Hepatic stellate cell (primary cell): ENCODE results near the gene GMDS.

Experiments
- DNase-seq: peaks from one replicate; pipeline ENCODE4 v3.0.0; 2011; ENCODE audit warnings: low spot score

Gene GMDS

DNA sequence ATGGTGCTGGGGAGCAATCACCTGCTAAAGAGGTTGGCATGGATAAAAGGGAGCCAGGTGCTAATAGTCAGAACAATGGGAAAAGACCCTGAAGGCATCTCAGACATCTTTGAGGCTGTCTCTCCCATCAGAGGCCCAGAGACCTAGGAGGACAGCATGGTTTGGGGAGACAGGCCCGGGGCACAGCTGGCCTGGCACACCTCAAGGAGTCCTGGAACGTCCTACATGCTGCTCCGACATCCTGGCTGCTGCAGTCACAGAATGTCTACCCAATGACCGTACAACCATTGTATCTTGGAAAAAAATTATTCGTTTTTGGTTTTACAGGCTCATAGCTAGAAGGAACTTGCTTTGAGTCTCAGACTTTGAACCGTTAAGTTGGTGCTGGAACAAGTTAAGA, 4.4 kb downstream of the GMDS start:
- DNase-seq: no peak

DNA sequence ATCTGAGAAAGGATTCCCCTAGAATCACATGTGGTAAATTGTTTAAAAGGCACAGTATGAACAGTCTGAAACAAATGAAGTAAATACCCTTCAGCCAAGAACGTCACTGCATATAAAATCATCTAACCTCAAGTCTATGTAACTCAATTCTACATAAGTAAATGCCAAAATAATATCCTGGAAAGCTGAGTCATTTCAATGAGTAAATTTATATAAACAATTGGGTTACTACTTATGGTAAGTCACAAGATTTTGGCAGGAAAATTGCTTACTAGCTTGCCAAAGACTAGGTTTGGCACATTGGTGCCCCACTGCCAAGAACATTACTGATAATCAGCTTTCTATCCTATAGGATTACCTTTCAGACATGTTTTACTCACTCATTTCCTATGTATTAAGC, 8.4 kb downstream of the GMDS start:
- peak; percentile 70 for DNase-seq

- no peak for DNase-seq
Measured at GRCh38 chr6:2235777-2236495, 9.5 kb downstream of the GMDS start.

DNA sequence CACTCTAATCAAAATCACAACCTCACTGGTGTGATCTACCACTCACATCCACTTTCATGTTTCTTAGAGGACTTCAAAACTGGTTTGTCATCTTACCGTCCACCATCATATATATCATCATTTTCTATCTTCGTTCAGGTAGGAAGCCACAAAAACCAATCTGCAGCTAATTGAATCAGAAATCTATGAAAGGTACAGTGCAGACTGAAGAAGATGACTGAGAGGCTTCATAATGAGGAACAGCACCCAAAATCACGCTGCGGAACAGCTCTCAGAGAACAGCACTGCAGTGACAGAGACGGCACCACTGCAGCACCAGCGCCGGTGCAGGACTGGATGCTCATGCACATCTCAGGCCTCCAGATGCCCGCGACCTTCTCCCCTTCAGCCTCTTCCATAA, 13.0 kb downstream of the GMDS start:
- no peak for DNase-seq

DNA sequence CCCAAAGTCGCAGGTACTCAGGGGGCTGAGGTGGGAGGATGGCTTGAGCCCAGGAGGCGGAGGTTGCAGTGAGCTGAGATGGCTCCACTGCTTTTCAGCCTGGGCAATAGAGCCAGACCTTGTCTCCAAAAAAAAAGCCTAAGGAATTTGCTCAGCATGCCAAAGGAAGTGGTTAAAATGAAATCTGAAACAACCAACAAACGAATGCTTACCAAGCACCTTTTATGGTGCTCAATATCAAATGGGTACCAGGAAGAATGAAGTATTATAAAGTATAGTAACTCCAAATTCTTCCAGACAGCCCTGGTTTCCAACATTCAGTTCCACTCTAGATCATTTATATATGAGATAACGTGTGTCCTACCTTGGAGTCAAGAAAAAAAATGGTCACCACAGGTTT, 14.0 kb downstream of the GMDS start:
- no peak for DNase-seq

DNA sequence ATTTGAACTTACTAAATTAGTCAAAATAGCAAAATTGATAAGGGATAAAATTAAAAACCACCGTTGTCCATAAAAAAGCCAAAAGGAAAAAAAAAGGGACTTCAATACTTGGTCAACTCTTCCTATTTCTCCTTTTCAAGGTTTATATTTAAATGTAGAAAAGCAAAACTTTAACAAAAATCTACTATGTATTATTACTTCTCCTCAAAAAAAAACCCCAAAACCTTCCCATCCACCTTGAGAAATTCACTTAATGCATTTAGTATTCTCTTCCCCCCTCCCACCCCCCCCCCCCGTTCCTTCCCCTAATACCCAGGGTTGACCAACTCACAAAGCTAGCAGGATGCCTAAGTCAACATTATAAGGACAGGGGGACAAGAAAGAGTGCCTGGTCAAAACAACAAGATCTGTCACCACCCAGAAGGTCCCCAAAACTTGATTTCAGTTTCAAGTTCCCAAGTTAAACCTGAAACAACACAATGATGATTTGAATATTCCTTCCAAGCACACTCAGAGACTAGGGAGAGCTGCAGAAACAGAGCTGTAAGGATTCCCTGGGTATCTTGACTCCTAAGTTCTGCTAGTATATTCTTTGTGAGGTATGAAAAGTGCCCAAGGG, 14.6 kb downstream of the GMDS start:
- no peak for DNase-seq

GRCh38 chr6:2229742-2230141, 15.7 kb downstream of the GMDS start:
- no peak for DNase-seq

DNA sequence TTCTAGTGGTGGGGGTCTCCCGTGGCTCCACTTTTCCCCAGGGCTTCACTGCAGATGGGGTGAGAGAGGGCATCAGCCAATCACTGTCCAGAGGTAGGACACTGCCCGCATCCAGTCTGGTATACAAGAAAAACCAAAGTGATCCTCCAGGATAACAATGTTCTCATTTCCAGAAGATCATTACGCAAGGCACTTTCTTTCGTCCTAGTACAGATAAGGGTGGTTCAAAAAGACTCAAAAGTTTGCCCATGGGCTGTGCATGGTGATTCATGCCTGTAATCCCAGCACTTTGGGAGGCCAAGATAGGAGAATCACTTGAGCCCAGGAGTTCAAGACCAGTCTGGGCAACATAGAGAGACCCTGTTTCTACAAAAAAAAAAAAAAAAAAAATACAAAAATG, 16.4 kb downstream of the GMDS start:
- DNase-seq: no peak

GRCh38 chr6:2228392-2228791, 17.0 kb downstream of the GMDS start:
- DNase-seq: no peak

GRCh38 chr6:2226775-2227174, 18.6 kb downstream of the GMDS start:
- DNase-seq: no peak

DNA sequence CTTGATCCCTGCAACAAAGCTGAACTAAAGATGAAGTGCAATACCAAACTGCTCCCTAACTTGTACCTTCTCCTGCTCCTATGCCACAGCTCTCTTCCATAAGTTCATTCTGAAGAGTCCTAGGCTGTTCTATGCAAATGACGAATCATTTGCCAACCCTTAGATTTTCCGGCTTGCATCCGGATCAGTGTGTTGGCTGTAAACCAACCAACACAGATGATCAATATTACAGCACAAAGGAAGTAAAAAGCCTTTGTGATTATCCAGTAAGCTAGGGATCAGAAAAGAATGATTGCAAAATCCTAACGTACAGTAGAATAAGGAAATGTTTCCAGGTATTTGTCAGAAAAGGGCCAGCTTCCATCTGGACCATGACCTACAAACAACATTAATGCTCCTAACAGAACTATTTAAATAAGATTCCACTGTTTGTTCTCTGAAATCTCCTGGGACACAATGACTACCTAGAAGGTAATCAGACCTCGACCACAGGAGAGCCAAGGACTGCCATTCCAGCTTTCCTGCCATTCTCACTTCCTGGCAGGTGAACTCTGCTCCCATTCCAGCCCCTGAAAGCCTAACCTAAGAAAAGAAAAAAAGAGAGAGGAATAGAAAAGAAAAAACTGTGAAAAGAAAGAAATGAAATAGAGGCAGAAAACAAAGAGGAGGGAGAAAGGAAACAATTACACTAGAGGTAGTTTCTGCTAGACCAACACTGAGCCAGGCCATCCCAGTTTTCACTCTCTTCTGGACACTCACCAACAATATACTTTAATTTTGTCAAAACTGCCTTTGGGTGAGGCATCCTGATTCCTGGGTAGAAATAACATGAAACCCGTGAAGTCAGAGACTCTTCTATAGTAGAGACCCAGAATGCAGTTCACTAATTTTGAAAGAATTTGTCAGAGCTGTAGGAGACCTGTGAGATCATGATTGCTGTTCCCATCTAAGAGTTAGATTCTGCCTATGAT, 19.7 kb downstream of the GMDS start:
- no peak for DNase-seq

DNA sequence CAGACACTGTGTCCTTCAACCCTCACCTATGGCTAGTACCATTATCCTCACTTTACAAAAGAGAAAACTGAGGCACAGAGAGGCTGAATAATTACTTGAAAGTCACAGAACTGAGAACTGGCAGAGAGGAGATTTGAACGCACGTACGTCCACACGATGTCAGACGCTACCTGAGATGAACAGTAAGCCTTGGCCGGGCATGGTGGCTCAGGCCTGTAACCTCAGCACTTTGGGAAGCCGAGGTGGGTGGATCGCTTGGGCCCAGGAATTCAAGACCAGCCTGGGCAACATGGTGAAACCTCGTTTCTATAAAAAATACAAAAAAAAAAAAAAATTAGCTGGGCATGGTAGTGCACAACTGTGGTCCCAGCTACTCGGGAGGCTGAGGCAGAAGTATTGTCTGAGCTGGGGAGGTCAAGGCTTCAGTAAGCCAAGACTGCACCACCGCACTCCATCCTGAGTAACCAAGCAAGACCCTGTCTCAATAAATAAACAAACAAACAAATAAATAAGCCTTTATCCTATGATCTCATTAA, 20.5 kb downstream of the GMDS start:
- DNase-seq: no peak

DNA sequence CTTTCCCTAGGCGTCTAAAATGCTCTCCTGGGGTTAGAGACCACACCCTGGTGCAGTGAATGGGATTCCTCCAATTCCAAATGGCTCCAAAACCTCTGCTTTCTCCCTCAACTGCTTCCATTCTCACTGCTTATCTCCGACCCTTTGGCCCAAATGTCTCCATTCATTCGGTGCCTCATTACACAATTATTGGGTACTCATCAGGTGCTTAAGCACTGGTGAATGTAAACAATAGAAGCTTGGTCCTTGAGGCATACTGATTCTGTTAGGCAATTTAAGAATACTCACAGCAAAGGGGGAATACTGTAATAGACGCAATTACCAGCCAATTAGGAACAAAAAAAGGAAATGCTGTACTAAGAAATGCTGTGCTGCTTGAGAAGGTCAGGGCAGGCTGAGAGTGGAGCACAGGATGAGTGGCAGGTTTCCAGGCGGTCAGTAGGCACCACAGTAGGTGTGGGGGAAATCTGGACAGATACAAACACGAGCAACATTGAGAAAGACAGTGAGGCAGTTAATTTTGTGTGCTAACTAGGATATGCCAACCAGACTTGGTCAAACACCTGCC, 23.0 kb downstream of the GMDS start:
- DNase-seq: peak; percentile 31

GRCh38 chr6:2221726-2222274, 23.6 kb downstream of the GMDS start:
- DNase-seq: peak; percentile 45

- DNase-seq: no peak
Measured at GRCh38 chr6:2220154-2220553, 25.3 kb downstream of the GMDS start.

DNA sequence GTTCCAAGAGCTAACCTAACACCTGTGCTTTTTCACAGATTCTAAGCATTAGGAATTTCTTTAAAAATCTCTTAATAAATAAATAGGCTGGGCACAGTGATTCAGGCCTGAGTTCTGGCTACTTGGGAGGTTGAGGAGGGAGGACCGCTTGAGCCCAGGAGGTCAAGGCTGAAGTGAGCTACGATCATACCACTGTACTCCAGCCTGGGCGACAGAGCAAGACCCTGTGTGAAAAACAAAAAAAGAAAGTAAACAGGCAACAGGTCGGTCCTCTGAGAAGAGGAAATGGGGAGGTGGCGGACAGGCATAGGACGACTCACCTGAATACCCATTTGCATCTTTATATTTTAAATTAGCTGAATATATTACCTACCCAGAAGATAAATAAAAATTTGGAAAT, 26.5 kb downstream of the GMDS start:
- DNase-seq: no peak

DNA sequence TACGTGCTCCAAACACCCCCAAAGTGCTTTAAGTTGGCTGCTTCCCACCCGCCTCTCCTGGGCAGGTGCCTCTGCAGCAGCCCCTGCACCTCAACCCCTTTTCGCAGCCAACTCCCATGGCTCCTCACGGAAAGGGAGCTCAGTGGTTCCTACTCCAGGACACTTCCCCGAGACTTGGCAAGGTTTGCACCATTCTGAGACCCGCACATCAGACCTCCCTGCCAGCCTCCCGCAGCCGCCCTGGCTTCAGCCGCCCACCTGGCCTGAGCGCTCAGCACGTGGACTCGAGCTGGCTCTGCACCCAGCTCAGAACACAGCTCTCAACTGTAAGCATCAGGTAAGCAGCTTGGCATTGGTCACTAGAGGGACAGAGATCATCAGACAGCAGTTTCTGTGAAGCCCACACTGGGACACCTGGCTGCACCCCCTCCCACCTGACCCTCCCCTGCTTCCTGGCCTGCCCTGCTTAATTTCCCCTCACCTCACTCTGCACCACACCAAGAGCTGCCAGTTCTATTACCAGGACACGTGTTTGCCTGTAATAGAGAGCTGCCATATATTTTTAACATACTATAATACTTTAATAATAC, 28.5 kb downstream of the GMDS start:
- no peak for DNase-seq

DNA sequence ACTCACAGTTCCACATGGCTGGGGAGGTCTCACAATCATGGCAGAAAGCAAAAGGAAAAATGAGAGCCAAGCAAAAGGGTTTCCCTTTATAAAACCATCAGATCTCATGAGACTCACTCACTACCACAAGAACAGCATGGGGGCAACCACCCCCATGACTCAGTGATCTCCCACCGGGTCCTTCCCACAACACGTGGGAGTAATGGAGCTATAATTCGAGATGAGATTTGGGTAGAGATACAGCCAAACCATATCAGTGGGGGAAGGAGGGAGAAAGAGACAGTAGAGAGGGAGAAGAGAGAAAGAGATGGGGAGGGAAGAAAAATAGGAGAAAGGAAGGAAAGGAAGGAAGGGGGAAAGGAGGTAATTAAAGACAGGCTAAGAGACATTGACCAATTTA, 30.1 kb downstream of the GMDS start:
- no peak for DNase-seq

DNA sequence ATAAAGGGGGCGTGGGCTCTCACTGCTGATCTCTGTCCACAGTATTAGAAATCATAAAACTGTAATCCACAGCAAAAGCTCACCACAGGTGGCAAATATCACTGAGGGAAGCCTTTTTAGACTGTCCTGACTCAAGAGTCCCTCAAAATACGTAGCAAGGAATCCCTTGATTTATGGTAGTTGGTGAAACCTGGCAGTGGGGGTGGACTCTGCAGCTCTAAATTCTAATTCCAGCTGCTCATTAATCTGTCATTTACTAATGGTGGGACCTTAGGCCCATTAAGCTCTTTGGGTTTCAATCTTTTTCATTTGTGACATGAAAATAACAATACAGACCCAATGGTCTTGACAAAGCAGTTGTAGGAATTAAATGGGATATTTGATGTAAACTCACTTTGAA, 32.3 kb downstream of the GMDS start:
- DNase-seq: no peak

DNA sequence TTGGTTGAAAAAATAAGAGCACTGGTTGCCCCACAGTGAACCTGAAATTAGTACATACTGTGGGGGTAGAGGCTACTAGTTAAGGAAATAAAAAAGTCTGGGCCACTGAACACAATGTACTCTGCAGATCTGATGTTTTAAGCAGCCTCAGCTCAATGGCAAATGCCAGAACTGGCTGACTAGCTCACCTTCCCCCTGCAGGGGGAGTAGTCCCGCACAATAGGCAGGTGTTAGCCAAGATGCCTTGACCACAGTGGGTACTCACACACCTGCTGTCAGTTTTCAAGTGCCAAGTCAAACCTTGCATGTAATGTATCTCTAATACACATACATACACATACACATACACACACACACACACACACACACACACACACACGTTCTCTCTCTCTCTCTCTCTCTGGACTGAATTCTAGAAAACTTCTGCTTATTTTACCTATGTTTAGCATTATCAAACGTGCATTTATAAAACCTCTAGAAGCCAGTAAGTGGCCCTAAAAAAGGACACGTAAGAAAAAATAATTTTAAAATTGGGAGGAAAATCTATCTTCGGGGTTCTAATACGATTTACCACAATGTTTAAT, 36.1 kb downstream of the GMDS start:
- DNase-seq: peak; percentile 10

- no peak for DNase-seq
Measured at GRCh38 chr6:2208468-2208867, 36.9 kb downstream of the GMDS start.
